SK-N-SH (cell line): Measurements from ENCODE around the gene BCR.

Experiments
- CTCF ChIP-seq: fragments of 200-600 bp; sonication (generic); IDR thresholded peaks from 2 replicates; pipeline ENCODE4 v1.6.1; 2017; ENCODE audit warnings: antibody characterized with exemption, mild to moderate bottlenecking, moderate library complexity
- EP300 ChIP-seq, 2 experiments: IDR thresholded peaks; 2 replicates each; pipeline versions ENCODE4 v1.4.0 to v1.6.1; 2012; ENCODE audit warnings: borderline replicate concordance in 1 of 2, low read depth in 1 of 2, low read length in 1 of 2
- GABPA ChIP-seq: IDR thresholded peaks from 2 replicates; pipeline ENCODE4 v1.4.0; 2012; ENCODE audit warnings: low read depth, mild to moderate bottlenecking
- MAX ChIP-seq: IDR thresholded peaks from 2 replicates; pipeline ENCODE4 v1.4.0; 2012; ENCODE audit warnings: low read depth
- NFIC ChIP-seq: IDR thresholded peaks from 2 replicates; pipeline ENCODE4 v1.4.0; 2012; ENCODE audit warnings: borderline replicate concordance
- NRF1 ChIP-seq: IDR thresholded peaks from 2 replicates; pipeline ENCODE4 v1.6.1; 2012; ENCODE audit warnings: low read depth, mild to moderate bottlenecking, low read length
- POLR2AphosphoS5 ChIP-seq: IDR thresholded peaks from 2 replicates; pipeline ENCODE4 v1.6.1; 2012; ENCODE audit warnings: low read depth, low read length
- RAD21 ChIP-seq: IDR thresholded peaks from 2 replicates; pipeline ENCODE4 v1.6.1; 2012; ENCODE audit warnings: mild to moderate bottlenecking, low read length
- RCOR1 ChIP-seq: fragments of 150-350 bp; IDR thresholded peaks from 2 replicates; pipeline ENCODE4 v1.6.1; 2017; ENCODE audit warnings: antibody characterized with exemption, low read length
- RFX5 ChIP-seq: IDR thresholded peaks from 2 replicates; pipeline ENCODE4 v1.6.1; 2012; ENCODE audit warnings: mild to moderate bottlenecking, improper control_type of control experiment, low read length
- TAF1 ChIP-seq: IDR thresholded peaks from 2 replicates; pipeline ENCODE4 v1.6.1; 2012; ENCODE audit warnings: low read depth, mild to moderate bottlenecking, low read length, moderate library complexity, borderline replicate concordance
- ZBTB33 ChIP-seq: IDR thresholded peaks from 2 replicates; pipeline ENCODE4 v1.4.0; 2012; ENCODE audit warnings: low read depth, borderline replicate concordance

GRCh38 chr22:23281406-23282088 is 101.2 kb downstream of the BCR start:
- TF ChIP-seq TAF1: no peak
- TF ChIP-seq RCOR1: no peak
- peak; percentile 86 for TF ChIP-seq CTCF
- TF ChIP-seq NFIC: no peak
- peak; percentile 99 for TF ChIP-seq RAD21
- TF ChIP-seq RFX5: no peak
- TF ChIP-seq POLR2AphosphoS5: no peak
- TF ChIP-seq GABPA: no peak
- no peak for TF ChIP-seq EP300 (IDR thresholded peaks at IDR 0.05; ENCODE audit: borderline replicate concordance in 1 of 2, low read depth in 1 of 2, low read length in 1 of 2)
- no peak for TF ChIP-seq ZBTB33
- TF ChIP-seq MAX: no peak
- TF ChIP-seq NRF1: peak; percentile 24; the same call in 1 of the 2 replicates
